HEK293 (cell line): ENCODE data around the gene CFAP410.
A peak's percentile ranks its signal among the peaks of the same experiment; 100 is the strongest.

Source experiments
- CTCF ChIA-PET: fragments of 350-600 bp; formaldehyde crosslinking; extraction: SDS; loops from one replicate; lab custom pipeline; 2021; ENCODE audit warnings: antibody characterized with exemption; lab: Yijun Ruan, JAX
- POLR2A ChIA-PET: fragments of 300-600 bp; formaldehyde crosslinking; extraction: SDS; loops from one replicate; lab custom pipeline; 2020; ENCODE audit warnings: antibody characterized with exemption, inconsistent platforms; lab: Yijun Ruan, JAX
- H3K27ac ChIP-seq: fragments of 200-500 bp; sonication (Bioruptor generic); 2 replicates; pipeline ENCODE4 v1.5.1; 2014; ENCODE audit warnings: low read depth, low read length, control low read depth, inconsistent platforms; ENCODE audit errors: extremely low read depth
- H3K36me3 ChIP-seq, 2 experiments: fragments of 200-500 bp in 1 of 2; sonication (Bioruptor generic) in 1 of 2; 1 replicate in 1 of 2; 2 replicates in 1 of 2; pipeline ENCODE4 v1.5.1; 2014 to 2017; ENCODE audit warnings: inconsistent platforms in 2 of 2, low read length in 2 of 2; ENCODE audit not compliant: control insufficient read depth in 2 of 2, insufficient read depth in 1 of 2
- H3K4me1 ChIP-seq: fragments of 200-500 bp; sonication (Bioruptor generic); 2 replicates; pipeline ENCODE4 v1.5.1; 2014; ENCODE audit warnings: mild to moderate bottlenecking, low read length, inconsistent platforms; ENCODE audit not compliant: control insufficient read depth, insufficient read depth
- H3K4me3 ChIP-seq: 2 replicates; pipeline ENCODE4 v1.5.1; 2011; ENCODE audit warnings: low read depth, mild to moderate bottlenecking, control low read depth, low read length, moderate library complexity
- H3K9me3 ChIP-seq: fragments of 200-500 bp; sonication (Bioruptor generic); 2 replicates; pipeline ENCODE4 v1.5.1; 2014; ENCODE audit warnings: low read depth, low read length, inconsistent platforms; ENCODE audit not compliant: control insufficient read depth, insufficient read depth
- EGR2 ChIP-seq: fragments of 450-650 bp; formaldehyde crosslinking; IDR thresholded peaks from 2 replicates; pipeline ENCODE4 v1.5.1; 2016; ENCODE audit warnings: low read depth, missing biosample characterization, missing genetic modification characterization
- GLIS1 ChIP-seq: fragments of 450-650 bp; formaldehyde crosslinking; IDR thresholded peaks from 2 replicates; pipeline ENCODE4 v1.5.1; 2016; ENCODE audit warnings: missing biosample characterization, missing genetic modification characterization
- KLF1 ChIP-seq: fragments of 450-650 bp; formaldehyde crosslinking; IDR thresholded peaks from 2 replicates; pipeline ENCODE4 v1.5.1; 2016; ENCODE audit warnings: missing biosample characterization, missing genetic modification characterization
- KLF8 ChIP-seq: fragments of 450-650 bp; formaldehyde crosslinking; IDR thresholded peaks from 2 replicates; pipeline ENCODE4 v1.5.1; 2016; ENCODE audit warnings: missing biosample characterization, missing genetic modification characterization
- KLF9 ChIP-seq: fragments of 450-650 bp; formaldehyde crosslinking; IDR thresholded peaks from 2 replicates; pipeline ENCODE4 v1.5.1; 2016; ENCODE audit warnings: missing biosample characterization, missing genetic modification characterization, low read depth
- TSHZ1 ChIP-seq: fragments of 450-650 bp; formaldehyde crosslinking; IDR thresholded peaks from 2 replicates; pipeline ENCODE4 v1.5.1; 2016; ENCODE audit warnings: missing biosample characterization, missing genetic modification characterization, borderline replicate concordance
- ZFHX2 ChIP-seq: fragments of 450-650 bp; formaldehyde crosslinking; conservative IDR thresholded peaks from 2 replicates; pipeline ENCODE4 v1.5.1; 2016; ENCODE audit warnings: missing biosample characterization, missing genetic modification characterization
- ZNF266 ChIP-seq: fragments of 450-650 bp; formaldehyde crosslinking; IDR thresholded peaks from 2 replicates; pipeline ENCODE4 v1.5.1; 2016; ENCODE audit warnings: missing biosample characterization, missing genetic modification characterization, low read depth
- ZNF416 ChIP-seq: fragments of 450-650 bp; formaldehyde crosslinking; IDR thresholded peaks from 2 replicates; pipeline ENCODE4 v1.5.1; 2016; ENCODE audit warnings: missing biosample characterization, missing genetic modification characterization
- ZNF488 ChIP-seq: fragments of 450-650 bp; formaldehyde crosslinking; IDR thresholded peaks from 2 replicates; pipeline ENCODE4 v1.5.1; 2016; ENCODE audit warnings: missing biosample characterization, missing genetic modification characterization
- ZNF513 ChIP-seq: fragments of 450-650 bp; IDR thresholded peaks from 2 replicates; pipeline ENCODE4 v1.5.1; 2018; ENCODE audit warnings: missing biosample characterization, missing genetic modification characterization
- ZNF518A ChIP-seq: fragments of 450-650 bp; formaldehyde crosslinking; conservative IDR thresholded peaks from 2 replicates; pipeline ENCODE4 v1.5.1; 2016; ENCODE audit warnings: low read depth, missing biosample characterization, missing genetic modification characterization
- ZNF623 ChIP-seq: fragments of 450-650 bp; formaldehyde crosslinking; IDR thresholded peaks from 2 replicates; pipeline ENCODE4 v1.5.1; 2016; ENCODE audit warnings: missing biosample characterization, missing genetic modification characterization
- ZNF629 ChIP-seq: fragments of 450-650 bp; formaldehyde crosslinking; IDR thresholded peaks from 2 replicates; pipeline ENCODE4 v1.5.1; 2017; ENCODE audit warnings: missing biosample characterization, missing genetic modification characterization
- ZNF639 ChIP-seq: fragments of 450-650 bp; formaldehyde crosslinking; IDR thresholded peaks from 2 replicates; pipeline ENCODE4 v1.5.1; 2016; ENCODE audit warnings: missing biosample characterization, missing genetic modification characterization
- ZNF658 ChIP-seq: fragments of 450-650 bp; formaldehyde crosslinking; IDR thresholded peaks from 2 replicates; pipeline ENCODE4; 2016; ENCODE audit warnings: missing biosample characterization, missing genetic modification characterization
- ZNF664 ChIP-seq: fragments of 450-650 bp; formaldehyde crosslinking; IDR thresholded peaks from 2 replicates; pipeline ENCODE4 v1.5.1; 2016; ENCODE audit warnings: missing biosample characterization, missing genetic modification characterization
- ZNF670 ChIP-seq: fragments of 450-650 bp; formaldehyde crosslinking; IDR thresholded peaks from 2 replicates; pipeline ENCODE4 v1.5.1; 2016; ENCODE audit warnings: missing biosample characterization, missing genetic modification characterization, low read depth
- ZNF76 ChIP-seq: fragments of 450-650 bp; formaldehyde crosslinking; IDR thresholded peaks from 2 replicates; pipeline ENCODE4; 2016; ENCODE audit warnings: low read depth, missing biosample characterization, missing genetic modification characterization, borderline replicate concordance
- ZNF843 ChIP-seq: fragments of 450-650 bp; formaldehyde crosslinking; IDR thresholded peaks from 2 replicates; pipeline ENCODE4 v1.5.1; 2016; ENCODE audit warnings: missing biosample characterization, missing genetic modification characterization
- ZSCAN4 ChIP-seq: fragments of 450-650 bp; formaldehyde crosslinking; IDR thresholded peaks from 2 replicates; pipeline ENCODE4 v1.5.1; 2017; ENCODE audit warnings: missing biosample characterization, missing genetic modification characterization

The CFAP410 gene

GRCh38 chr21:44316277-44316900 lies 22.8 kb downstream of the CFAP410 start:
- H3K4me3 ChIP-seq: no peak overlapping the region
- ChIA-PET POLR2A (no interaction called here), CTCF (interaction anchor here (1.0 to 1.4 kb wide), 2 partner anchors 12 to 19 kb away, joined by 6 to 7 read pairs; no protein-coding TSS in a partner anchor)
- H3K36me3 ChIP-seq: peaks cover 3 to 91% of the 10 kb centered on the region in 2 experiments; a peak in 2 of 3 replicates
- 0 out of 2 replicates have a peak overlapping the region, but pooled peaks have one; percentile 46 for H3K27ac ChIP-seq
- no peaks in the 10 kb centered on the region for H3K9me3 ChIP-seq
- no peaks in the 10 kb centered on the region for H3K4me1 ChIP-seq
- TF ChIP-seq ZNF266 (no peak), KLF1 (tag by site-specific recombination) (peak; percentile 52), ZNF513 (tag by site-specific recombination) (no peak), EGR2 (peak; percentile 100), ZNF843 (tag by site-specific recombination) (no peak), ZNF629 (tag by site-specific recombination) (no peak), ZNF670 (tag by site-specific recombination) (no peak), ZNF518A (tag by site-specific recombination) (no peak), GLIS1 (tag by site-specific recombination) (no peak), ZSCAN4 (tag by site-specific recombination) (peak; percentile 42; the same call in 1 of the 2 replicates), TSHZ1 (no peak), KLF9 (tag by site-specific recombination) (peak; percentile 78), ZNF76 (tag by site-specific recombination) (no peak), ZNF416 (tag by site-specific recombination) (no peak), KLF8 (tag by site-specific recombination) (peak; percentile 53; the same call in 1 of the 2 replicates), ZNF639 (tag by site-specific recombination) (no peak), ZNF658 (tag by site-specific recombination) (no peak), ZNF664 (tag by site-specific recombination) (no peak), ZNF488 (tag by site-specific recombination) (no peak), ZFHX2 (tag by site-specific recombination) (peak; percentile 100), ZNF623 (no peak)
